Subcutaneous abdominal adipose tissue (tissue), 5 donors: ENCODE results near the gene MAPKAPK2.
"Not testable (repeated sequence)": the region's sequence is repeated elsewhere in the genome, so short reads cannot be mapped to it uniquely, and the experiment has no call there.

Experiments
- H3K27ac ChIP-seq: one replicate; pipeline ENCODE4 v1.7.0; 2013; ENCODE audit warnings: low read depth, mild to moderate bottlenecking, inconsistent platforms, low read length, moderate library complexity
- H3K27me3 ChIP-seq, 5 donors: one replicate each; pipeline ENCODE4 v1.7.0; 2013; ENCODE audit warnings: low read length in 5 of 5, inconsistent platforms in 1 of 5; ENCODE audit not compliant: control insufficient read depth in 5 of 5, insufficient read depth in 4 of 5
- H3K36me3 ChIP-seq, 5 donors: one replicate each; pipeline ENCODE4 v1.7.0; 2013; ENCODE audit warnings: low read length in 5 of 5; ENCODE audit not compliant: control insufficient read depth in 5 of 5, insufficient read depth in 5 of 5
- H3K4me1 ChIP-seq, 5 donors: one replicate each; pipeline ENCODE4 v1.7.0; 2013; ENCODE audit warnings: low read length in 5 of 5, mild to moderate bottlenecking in 3 of 5, moderate library complexity in 1 of 5; ENCODE audit not compliant: control insufficient read depth in 5 of 5, insufficient read depth in 5 of 5
- H3K4me3 ChIP-seq, 5 donors: one replicate each; pipeline ENCODE4 v1.7.0; 2013; ENCODE audit warnings: low read length in 5 of 5, low read depth in 1 of 5
- H3K9ac ChIP-seq, 5 donors: one replicate each; pipeline ENCODE4 v1.7.0; 2013; ENCODE audit warnings: low read length in 5 of 5, mild to moderate bottlenecking in 4 of 5, moderate library complexity in 3 of 5
- H3K9me3 ChIP-seq, 5 donors: one replicate each; pipeline ENCODE4 v1.7.0; 2013; ENCODE audit warnings: low read length in 5 of 5; ENCODE audit not compliant: control insufficient read depth in 5 of 5
- donor health status: healthy.
- donor health status: healthy.
- donor health status: healthy.
- donor health status: healthy.
- donor health status: healthy.

Gene MAPKAPK2

DNA sequence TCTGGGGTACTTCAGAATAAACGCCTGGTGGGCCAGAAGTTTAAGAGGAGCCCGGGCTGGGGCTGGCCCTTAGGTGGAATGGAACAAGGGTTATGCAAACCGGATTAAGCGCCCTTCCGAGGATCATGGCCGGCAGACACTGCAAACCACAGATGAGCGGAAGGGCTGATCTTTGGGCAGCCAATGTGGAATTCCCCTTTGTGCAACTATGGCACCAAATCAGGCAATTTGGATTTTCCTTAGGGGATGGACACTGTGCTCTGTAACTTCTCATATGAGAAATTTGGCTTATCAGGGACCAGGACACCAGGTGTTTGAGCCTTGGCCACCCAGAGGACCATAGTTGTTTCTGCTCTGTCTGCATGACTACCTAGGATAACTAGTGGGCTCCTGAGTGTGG is 93.3 kb downstream of the MAPKAPK2 start:
- no peak overlapping the region for H3K4me3 ChIP-seq
- H3K9ac ChIP-seq: no peak overlapping the region
- no peaks in the 10 kb centered on the region for H3K36me3 ChIP-seq
- H3K4me1 ChIP-seq: peaks cover 0 to 45% (median 27%) of the 10 kb centered on the region in 5 donors
- H3K27me3 ChIP-seq: peaks cover 0 to 10% (median 0%) of the 10 kb centered on the region in 5 donors
- H3K27ac ChIP-seq: no peak overlapping the region
- H3K9me3 ChIP-seq: no peaks in the 10 kb centered on the region

DNA sequence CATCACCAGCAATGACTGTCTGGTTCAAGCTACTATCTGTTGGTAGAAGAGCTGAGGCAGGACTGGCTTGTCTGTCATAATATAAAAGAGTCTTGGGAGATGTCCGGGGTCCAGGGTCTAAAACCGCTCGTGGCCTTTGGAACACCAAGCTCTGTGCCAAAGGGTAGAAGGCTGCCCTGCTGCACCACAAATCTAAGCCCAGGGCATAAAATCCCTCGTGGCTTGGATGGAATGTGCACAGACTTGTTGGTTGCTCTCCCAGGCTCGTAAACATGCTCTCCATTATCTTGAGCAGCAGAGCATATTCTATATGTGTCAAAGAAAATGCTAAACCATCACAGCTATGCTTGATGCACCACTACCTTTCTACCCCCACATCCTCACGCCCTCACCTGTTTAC is 94.2 kb downstream of the MAPKAPK2 start:
- not testable (repeated sequence) for H3K9ac ChIP-seq, H3K27me3 ChIP-seq, H3K9me3 ChIP-seq, H3K36me3 ChIP-seq, H3K27ac ChIP-seq
- H3K4me3 ChIP-seq: peak overlapping the region in 2 of 5 donors; percentile 9 to 35
- H3K4me1 ChIP-seq: peaks cover 0 to 37% (median 25%) of the 10 kb centered on the region in 5 donors

DNA sequence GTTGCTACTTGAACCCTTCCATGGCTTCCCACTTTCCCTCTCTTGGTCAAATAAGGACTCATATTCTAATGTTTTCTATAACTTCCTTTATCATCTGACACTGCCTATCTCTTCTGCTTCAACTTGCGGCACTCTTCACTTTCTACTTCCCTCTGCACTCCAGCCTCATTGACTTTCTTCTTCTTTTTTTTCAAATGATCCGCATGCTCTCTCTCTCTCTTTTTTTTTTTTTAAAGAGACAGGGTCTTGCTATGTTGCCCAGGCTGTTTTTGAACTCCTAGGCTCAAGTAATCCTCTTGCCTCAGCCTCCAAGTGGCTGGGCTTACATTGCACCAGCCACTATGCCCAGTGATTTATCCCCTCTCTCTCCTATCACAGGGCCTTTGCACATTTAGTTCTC is 94.9 kb downstream of the MAPKAPK2 start:
- Histone ChIP-seq H3K9ac (no peak overlapping the region), H3K4me1 (peaks cover 0 to 30% (median 24%) of the 10 kb centered on the region in 5 donors), H3K27me3 (no peaks in the 10 kb centered on the region), H3K4me3 (peak overlapping the region in 1 of 5 donors; percentile 9), H3K9me3 (no peaks in the 10 kb centered on the region), H3K27ac (no peak overlapping the region), H3K36me3 (no peaks in the 10 kb centered on the region)

DNA sequence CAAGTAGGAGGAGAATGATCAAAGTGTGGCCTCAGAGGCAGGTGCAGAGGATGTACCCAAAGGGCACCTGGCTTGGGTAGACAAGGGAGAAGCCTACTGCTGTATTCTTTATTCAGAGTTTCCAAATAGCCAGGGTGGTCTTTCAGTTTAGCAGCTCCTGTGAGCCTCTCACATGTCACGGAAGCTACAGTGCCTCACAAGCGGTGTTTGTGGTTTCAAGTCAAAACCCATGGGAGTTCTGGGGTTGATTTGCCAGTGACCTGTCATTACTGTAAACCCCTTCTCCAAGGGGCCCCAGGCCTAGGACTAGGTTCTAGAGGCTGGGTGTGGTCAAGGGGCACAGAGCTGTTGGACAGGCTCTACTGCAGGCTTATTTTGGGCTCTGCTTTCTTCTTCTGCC is 97.7 kb downstream of the MAPKAPK2 start:
- no peak overlapping the region for H3K9ac ChIP-seq
- H3K4me3 ChIP-seq: no peak overlapping the region
- no peaks in the 10 kb centered on the region for H3K9me3 ChIP-seq
- H3K27me3 ChIP-seq: no peaks in the 10 kb centered on the region
- peaks cover 0 to 37% (median 34%) of the 10 kb centered on the region in 5 donors for H3K4me1 ChIP-seq
- H3K36me3 ChIP-seq: no peaks in the 10 kb centered on the region
- H3K27ac ChIP-seq: no peak overlapping the region

DNA sequence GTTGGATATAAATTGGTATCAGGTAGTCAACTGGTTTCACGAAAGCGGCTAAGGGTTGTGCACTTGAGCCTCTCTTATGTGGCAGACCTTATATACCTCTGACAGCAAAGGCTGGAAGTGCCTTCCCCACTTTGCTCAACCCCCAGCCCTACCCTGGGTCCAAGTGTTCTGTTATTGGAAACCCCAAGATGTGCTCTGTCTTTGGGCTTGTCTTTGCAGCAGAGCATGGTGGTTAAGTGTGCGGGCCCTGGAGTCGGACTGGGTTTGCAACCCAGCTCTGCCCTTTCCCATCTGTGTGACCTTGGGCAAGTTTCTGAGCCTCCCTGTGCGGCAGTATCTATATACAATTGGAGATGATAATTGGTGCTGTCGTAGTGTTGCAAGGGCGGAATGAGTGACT is 98.8 kb downstream of the MAPKAPK2 start:
- H3K4me3 ChIP-seq: no peak overlapping the region
- H3K9me3 ChIP-seq: no peaks in the 10 kb centered on the region
- H3K4me1 ChIP-seq: peaks cover 0 to 26% (median 25%) of the 10 kb centered on the region in 5 donors
- no peaks in the 10 kb centered on the region for H3K36me3 ChIP-seq
- no peak overlapping the region for H3K9ac ChIP-seq
- no peak overlapping the region for H3K27ac ChIP-seq
- no peaks in the 10 kb centered on the region for H3K27me3 ChIP-seq
